PFSK-1 (cell line): ENCODE data around the gene NQO1.

Source experiments
- FOXP2 ChIP-seq: optimal IDR thresholded peaks from 2 replicates; pipeline ENCODE3; 2011; ENCODE audit warnings: borderline replicate concordance, control low read depth, inconsistent platforms; ENCODE audit not compliant: insufficient read depth; ENCODE audit errors: extremely low read length, extremely low read depth
- POLR2AphosphoS5 ChIP-seq: IDR thresholded peaks from 2 replicates; pipeline ENCODE4 v1.6.1; 2012; ENCODE audit warnings: low read depth, mild to moderate bottlenecking, control low read depth, low read length, moderate library complexity
- REST ChIP-seq, 2 experiments: IDR thresholded peaks; 2 replicates each; pipeline versions ENCODE4 v1.6.1 to v1.8.0; 2011 to 2012; ENCODE audit warnings: low read depth in 2 of 2, low read length in 2 of 2, control low read depth in 1 of 2, inconsistent platforms in 1 of 2, mild to moderate bottlenecking in 1 of 2, moderate library complexity in 1 of 2; ENCODE audit not compliant: insufficient read depth in 1 of 2
- SIN3A ChIP-seq: IDR thresholded peaks from 2 replicates; pipeline ENCODE4 v1.6.1; 2012; ENCODE audit warnings: mild to moderate bottlenecking, low read length, moderate library complexity, borderline replicate concordance; ENCODE audit not compliant: insufficient read depth
- TAF1 ChIP-seq: IDR thresholded peaks from 2 replicates; pipeline ENCODE4 v1.6.1; 2012; ENCODE audit warnings: low read length, control low read depth, borderline replicate concordance; ENCODE audit not compliant: insufficient read depth

The NQO1 gene

DNA sequence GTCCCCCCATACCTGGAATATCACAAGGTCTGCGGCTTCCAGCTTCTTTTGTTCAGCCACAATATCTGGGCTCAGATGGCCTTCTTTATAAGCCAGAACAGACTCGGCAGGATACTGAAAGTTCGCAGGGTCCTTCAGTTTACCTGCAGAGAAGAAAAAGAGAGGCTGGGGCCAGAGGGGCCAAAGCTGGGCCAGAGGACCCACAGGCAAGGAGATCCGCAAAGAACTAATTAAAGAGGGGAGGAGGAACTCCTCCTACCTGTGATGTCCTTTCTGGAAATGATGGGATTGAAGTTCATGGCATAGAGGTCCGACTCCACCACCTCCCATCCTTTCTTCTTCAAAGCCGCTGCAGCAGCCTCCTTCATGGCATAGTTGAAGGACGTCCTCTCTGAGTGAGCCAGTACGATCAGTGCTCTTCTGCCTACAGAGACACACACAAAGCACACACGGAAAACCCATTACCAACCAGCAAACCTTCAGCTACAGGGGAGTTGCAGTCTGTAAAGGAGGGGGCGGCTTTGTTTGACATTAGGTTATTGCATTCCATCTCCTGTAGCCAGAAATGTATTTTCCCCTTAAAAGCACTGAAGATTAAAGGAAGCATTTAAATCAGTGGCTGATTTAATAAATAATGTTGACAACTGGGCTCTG lies 8.1 kb downstream of the NQO1 start:
- TF ChIP-seq POLR2AphosphoS5 (no peak), TAF1 (no peak), REST (IDR thresholded peaks at IDR 0.05; ENCODE audit: insufficient read depth in 1 of 2, low read depth in 2 of 2, low read length in 2 of 2) (no peak), FOXP2 (no peak), SIN3A (no peak)

DNA sequence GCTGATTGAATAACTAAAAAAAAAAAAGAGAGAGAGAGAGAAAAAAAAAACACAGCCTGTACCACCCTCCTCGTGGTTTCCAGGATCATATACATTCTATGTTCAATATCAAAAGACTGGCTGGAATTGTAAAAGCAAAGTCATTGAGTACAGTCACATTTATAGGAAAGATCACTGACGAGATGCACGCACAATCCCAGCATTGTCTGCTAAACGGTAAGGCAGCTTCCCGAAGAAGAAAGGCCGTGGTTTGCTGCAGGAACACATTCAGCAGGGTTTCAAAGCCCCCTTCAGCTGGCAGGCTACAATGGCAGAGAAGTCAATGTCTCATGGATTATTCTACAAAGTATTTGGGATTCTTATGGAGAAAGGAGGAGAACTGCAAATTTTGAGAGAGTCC lies 9.3 kb downstream of the NQO1 start:
- no peak for TF ChIP-seq REST (IDR thresholded peaks at IDR 0.05; ENCODE audit: insufficient read depth in 1 of 2, low read depth in 2 of 2, low read length in 2 of 2)
- TF ChIP-seq SIN3A: no peak
- no peak for TF ChIP-seq TAF1

DNA sequence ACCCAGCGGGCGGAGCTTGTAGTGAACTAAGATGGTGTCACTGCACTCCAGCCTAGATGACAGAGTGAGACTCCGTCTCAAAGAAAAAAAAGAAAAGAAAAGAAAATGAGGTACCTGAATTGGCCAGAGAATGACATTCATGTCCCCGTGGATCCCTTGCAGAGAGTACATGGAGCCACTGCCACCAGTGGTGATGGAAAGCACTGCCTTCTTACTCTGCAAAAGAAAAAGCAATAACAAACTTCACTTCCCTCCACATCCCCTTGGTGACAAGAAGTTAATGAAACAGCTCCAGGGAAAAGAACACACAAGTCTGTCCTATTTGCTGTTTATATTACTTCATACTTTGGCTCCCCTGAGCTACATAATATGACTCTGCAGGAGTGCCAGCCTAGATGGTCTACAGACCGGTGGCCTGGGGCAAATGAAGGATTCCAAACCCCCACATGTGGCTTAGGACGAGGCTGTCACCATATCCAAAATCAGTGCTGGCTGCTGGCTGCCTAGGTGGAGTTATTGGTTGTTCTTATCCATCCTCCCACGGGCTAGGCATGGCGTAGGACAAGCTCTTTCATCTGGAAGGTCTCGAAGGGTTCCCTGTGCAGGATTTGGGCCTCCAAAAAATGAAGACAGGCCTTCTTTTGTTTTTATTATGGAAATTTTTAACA lies 13.3 kb downstream of the NQO1 start:
- no peak for TF ChIP-seq TAF1
- TF ChIP-seq FOXP2: no peak
- no peak for TF ChIP-seq REST (IDR thresholded peaks at IDR 0.05; ENCODE audit: insufficient read depth in 1 of 2, low read depth in 2 of 2, low read length in 2 of 2)

GRCh38 chr16:69712277-69712676 lies 14.1 kb downstream of the NQO1 start:
- no peak for TF ChIP-seq TAF1

- TF ChIP-seq SIN3A: no peak
- no peak for TF ChIP-seq TAF1
- no peak for TF ChIP-seq FOXP2
- no peak for TF ChIP-seq REST (IDR thresholded peaks at IDR 0.05; ENCODE audit: insufficient read depth in 1 of 2, low read depth in 2 of 2, low read length in 2 of 2)
- TF ChIP-seq POLR2AphosphoS5: no peak
Observed at GRCh38 chr16:69711115-69711740, 15.1 kb downstream of the NQO1 start.
